Nephron (organoid): ENCODE data around the gene BAHCC1.

Experiments
- H3K27ac Mint-ChIP-seq, 3 experiments: 2 replicates each; pipeline ENCODE4 v1.8.0; 2020; ENCODE audit warnings: mixed read lengths in 3 of 3, mild to moderate bottlenecking in 2 of 3, moderate library complexity in 1 of 3
- H3K27me3 Mint-ChIP-seq: 2 replicates; pipeline ENCODE4 v1.8.0; 2021; ENCODE audit warnings: low read depth, mild to moderate bottlenecking, moderate library complexity, mixed read lengths
- H3K36me3 Mint-ChIP-seq: 2 replicates; pipeline ENCODE4 v1.8.0; 2020; ENCODE audit warnings: low read depth, mixed read lengths
- H3K4me1 Mint-ChIP-seq: 2 replicates; pipeline ENCODE4 v1.8.0; 2020; ENCODE audit warnings: mixed read lengths
- H3K4me3 Mint-ChIP-seq, 3 experiments: 2 replicates each; pipeline ENCODE4 v1.8.0; 2020; ENCODE audit warnings: mild to moderate bottlenecking in 3 of 3, mixed read lengths in 3 of 3, moderate library complexity in 2 of 3
- H3K9me3 Mint-ChIP-seq: 2 replicates; pipeline ENCODE4 v1.8.0; 2020; ENCODE audit warnings: mixed read lengths
- CTCF ChIP-seq, 3 experiments: fragments of 200-600 bp; sonication (generic); IDR thresholded peaks; one replicate each; pipeline ENCODE4 v1.5.0; 2021; ENCODE audit warnings: antibody characterized with exemption in 3 of 3; ENCODE audit not compliant: unreplicated experiment in 3 of 3

Gene BAHCC1

GRCh38 chr17:81385320-81386111 is 9.7 kb upstream of the BAHCC1 start:
- Mint-ChIP-seq H3K27ac (peak overlapping the region; percentile 96 to 99 (median 99)), H3K9me3 (no peaks in the 10 kb centered on the region), H3K36me3 (no peaks in the 10 kb centered on the region), H3K4me1 (peaks cover 55% of the 10 kb centered on the region), H3K27me3 (no peaks in the 10 kb centered on the region), H3K4me3 (peak overlapping the region; percentile 71 to 85 (median 82))
- TF ChIP-seq CTCF (IDR thresholded peaks at IDR 0.05; ENCODE audit: unreplicated experiment in 3 of 3), result no peak

GRCh38 chr17:81386141-81386645 is 9.1 kb upstream of the BAHCC1 start:
- no peaks in the 10 kb centered on the region for H3K36me3 Mint-ChIP-seq
- H3K27ac Mint-ChIP-seq, result peak overlapping the region; percentile 96 to 99 (median 99)
- H3K4me1 Mint-ChIP-seq, result peaks cover 57% of the 10 kb centered on the region
- no peaks in the 10 kb centered on the region for H3K9me3 Mint-ChIP-seq
- H3K4me3 Mint-ChIP-seq, result peak overlapping the region; percentile 71 to 85 (median 82)
- H3K27me3 Mint-ChIP-seq, result no peaks in the 10 kb centered on the region
- TF ChIP-seq CTCF (IDR thresholded peaks at IDR 0.05; ENCODE audit: unreplicated experiment in 3 of 3), result no peak

- no peaks in the 10 kb centered on the region for H3K9me3 Mint-ChIP-seq
- H3K27me3 Mint-ChIP-seq, result no peaks in the 10 kb centered on the region
- peaks cover 57% of the 10 kb centered on the region for H3K4me1 Mint-ChIP-seq
- peak overlapping the region; percentile 96 to 99 (median 99) for H3K27ac Mint-ChIP-seq
- H3K4me3 Mint-ChIP-seq, result peak overlapping the region; percentile 71 to 85 (median 82)
- TF ChIP-seq CTCF (IDR thresholded peaks at IDR 0.05; ENCODE audit: unreplicated experiment in 3 of 3), result no peak
- no peaks in the 10 kb centered on the region for H3K36me3 Mint-ChIP-seq
Observed at GRCh38 chr17:81386646-81387099, 8.6 kb upstream of the BAHCC1 start.

GRCh38 chr17:81387100-81388090 is 7.9 kb upstream of the BAHCC1 start:
- no peaks in the 10 kb centered on the region for H3K27me3 Mint-ChIP-seq
- TF ChIP-seq CTCF (IDR thresholded peaks at IDR 0.05; ENCODE audit: unreplicated experiment in 3 of 3), result no peak
- H3K4me3 Mint-ChIP-seq, result peak overlapping the region; percentile 80 to 89 (median 86)
- no peaks in the 10 kb centered on the region for H3K9me3 Mint-ChIP-seq
- no peaks in the 10 kb centered on the region for H3K36me3 Mint-ChIP-seq
- peak overlapping the region; percentile 86 to 97 (median 96) for H3K27ac Mint-ChIP-seq
- peaks cover 64% of the 10 kb centered on the region for H3K4me1 Mint-ChIP-seq

- H3K36me3 Mint-ChIP-seq, result no peaks in the 10 kb centered on the region
Observed at GRCh38 chr17:81388091-81388611, 7.1 kb upstream of the BAHCC1 start.

More at GRCh38 chr17:81388091-81388611, 7.1 kb upstream of the BAHCC1 start:
- H3K27ac Mint-ChIP-seq, result peak overlapping the region; percentile 86 to 97 (median 96)
- H3K27me3 Mint-ChIP-seq, result no peaks in the 10 kb centered on the region
- no peak for TF ChIP-seq CTCF (IDR thresholded peaks at IDR 0.05; ENCODE audit: unreplicated experiment in 3 of 3)
- peaks cover 64% of the 10 kb centered on the region for H3K4me1 Mint-ChIP-seq
- peak overlapping the region; percentile 76 to 89 (median 80) for H3K4me3 Mint-ChIP-seq
- no peaks in the 10 kb centered on the region for H3K9me3 Mint-ChIP-seq
